Activated CD4-positive, alpha-beta T cell treated with anti-CD3 and anti-CD28 coated beads for 4 hours (primary cell): Measurements from ENCODE around the gene GRXCR2.

Experiments used
- DNase-seq, 2 donors: peaks; one replicate each; pipeline ENCODE4 v3.0.0-alpha.2; 2020

The GRXCR2 gene

GRCh38 chr5:145834554-145834916, 38.3 kb downstream of the GRXCR2 start:
- DNase-seq, result no peak

- DNase-seq, result no peak
Measured at GRCh38 chr5:145833631-145834200, 39.1 kb downstream of the GRXCR2 start.

- DNase-seq, result no peak
Measured at GRCh38 chr5:145830594-145830993, 42.2 kb downstream of the GRXCR2 start.

- DNase-seq, result no peak
Measured at GRCh38 chr5:145829708-145830361, 43.0 kb downstream of the GRXCR2 start.

GRCh38 chr5:145826895-145827674, 45.7 kb downstream of the GRXCR2 start:
- DNase-seq, result no peak

- DNase-seq, result no peak
Measured at GRCh38 chr5:145825751-145826180, 47.0 kb downstream of the GRXCR2 start.

GRCh38 chr5:145824040-145824439, 48.8 kb downstream of the GRXCR2 start:
- no peak for DNase-seq

- DNase-seq, result no peak
Measured at GRCh38 chr5:145818604-145819003, 54.2 kb downstream of the GRXCR2 start.

GRCh38 chr5:145812877-145813276, 59.9 kb downstream of the GRXCR2 start:
- no peak for DNase-seq

GRCh38 chr5:145811834-145812625, 60.8 kb downstream of the GRXCR2 start:
- DNase-seq, result no peak
